GM06990 (cell line): ENCODE results near the gene NMNAT3.
A peak's percentile ranks its signal among the peaks of the same experiment; 100 is the strongest.

Experiments used
- DNase-seq: peaks from one replicate; pipeline ENCODE4 v3.0.0-alpha.2; 2011; ENCODE audit not compliant: insufficient read length; ENCODE audit errors: extremely low read depth
- H3K27me3 ChIP-seq: replicated peaks from 2 replicates; pipeline ENCODE4 v1.6.0; 2011; ENCODE audit warnings: low read length; ENCODE audit not compliant: control insufficient read depth, insufficient read depth
- H3K36me3 ChIP-seq: 2 replicates; pipeline ENCODE4 v1.5.1; 2011; ENCODE audit warnings: low read length; ENCODE audit not compliant: control insufficient read depth, insufficient read depth
- H3K4me3 ChIP-seq: replicated peaks from 2 replicates; pipeline ENCODE4 v1.5.1; 2011; ENCODE audit warnings: low read depth, mild to moderate bottlenecking, control low read depth, low read length
- TF ChIP-seq, protein P1 (sequence below): IDR thresholded peaks from 2 replicates; pipeline ENCODE4 v1.5.1; 2011; ENCODE audit warnings: low read length, control low read depth, mild to moderate bottlenecking, inconsistent platforms; ENCODE audit not compliant: insufficient read depth, poor library complexity, severe bottlenecking

The NMNAT3 gene

GRCh38 chr3:139523166-139523565 lies 154.6 kb downstream of the NMNAT3 start:
- Histone ChIP-seq H3K4me3 (no peak overlapping the region), H3K36me3 (no peaks in the 10 kb centered on the region), H3K27me3 (no peaks in the 10 kb centered on the region; the same call in 1 of the 2 replicates)
- TF ChIP-seq, protein P1, sequence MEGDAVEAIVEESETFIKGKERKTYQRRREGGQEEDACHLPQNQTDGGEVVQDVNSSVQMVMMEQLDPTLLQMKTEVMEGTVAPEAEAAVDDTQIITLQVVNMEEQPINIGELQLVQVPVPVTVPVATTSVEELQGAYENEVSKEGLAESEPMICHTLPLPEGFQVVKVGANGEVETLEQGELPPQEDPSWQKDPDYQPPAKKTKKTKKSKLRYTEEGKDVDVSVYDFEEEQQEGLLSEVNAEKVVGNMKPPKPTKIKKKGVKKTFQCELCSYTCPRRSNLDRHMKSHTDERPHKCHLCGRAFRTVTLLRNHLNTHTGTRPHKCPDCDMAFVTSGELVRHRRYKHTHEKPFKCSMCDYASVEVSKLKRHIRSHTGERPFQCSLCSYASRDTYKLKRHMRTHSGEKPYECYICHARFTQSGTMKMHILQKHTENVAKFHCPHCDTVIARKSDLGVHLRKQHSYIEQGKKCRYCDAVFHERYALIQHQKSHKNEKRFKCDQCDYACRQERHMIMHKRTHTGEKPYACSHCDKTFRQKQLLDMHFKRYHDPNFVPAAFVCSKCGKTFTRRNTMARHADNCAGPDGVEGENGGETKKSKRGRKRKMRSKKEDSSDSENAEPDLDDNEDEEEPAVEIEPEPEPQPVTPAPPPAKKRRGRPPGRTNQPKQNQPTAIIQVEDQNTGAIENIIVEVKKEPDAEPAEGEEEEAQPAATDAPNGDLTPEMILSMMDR, result no peak
- no peak for DNase-seq

GRCh38 chr3:139522421-139522820 lies 155.4 kb downstream of the NMNAT3 start:
- H3K4me3 ChIP-seq, result no peak overlapping the region
- DNase-seq, result no peak
- H3K36me3 ChIP-seq, result no peaks in the 10 kb centered on the region
- TF ChIP-seq, protein P1, result peak; percentile 15
- no peaks in the 10 kb centered on the region; the same call in 1 of the 2 replicates for H3K27me3 ChIP-seq

DNA sequence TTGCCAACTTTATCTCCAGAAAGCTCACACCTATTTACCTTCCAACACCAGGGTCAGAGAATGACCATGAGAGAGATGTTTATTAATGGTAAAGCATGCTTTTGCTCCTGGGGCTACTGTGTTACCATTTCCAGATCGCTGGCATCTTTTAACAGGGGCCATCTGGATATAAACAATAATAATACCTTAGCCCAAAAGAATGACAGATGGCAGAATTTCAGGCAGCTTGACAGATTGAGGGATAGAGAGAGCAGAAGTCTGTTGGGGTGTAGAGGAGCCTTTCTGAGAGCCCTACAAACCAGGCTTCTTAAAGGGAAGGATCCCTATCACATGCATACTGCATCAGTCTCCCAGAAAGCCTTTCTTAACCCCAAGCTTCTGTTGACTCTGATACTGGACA lies 156.0 kb downstream of the NMNAT3 start:
- DNase-seq, result no peak
- H3K27me3 ChIP-seq, result no peaks in the 10 kb centered on the region; the same call in 1 of the 2 replicates
- H3K4me3 ChIP-seq, result no peak overlapping the region
- TF ChIP-seq, protein P1, result no peak
- no peaks in the 10 kb centered on the region for H3K36me3 ChIP-seq

- TF ChIP-seq, protein P1, result no peak
- Histone ChIP-seq H3K4me3 (no peak overlapping the region), H3K36me3 (no peaks in the 10 kb centered on the region), H3K27me3 (peaks cover 1% of the 10 kb centered on the region; the same call in 1 of the 2 replicates)
- no peak for DNase-seq
These were observed 156.6 kb downstream of the NMNAT3 start for GRCh38 chr3:139521144-139521543.

DNA sequence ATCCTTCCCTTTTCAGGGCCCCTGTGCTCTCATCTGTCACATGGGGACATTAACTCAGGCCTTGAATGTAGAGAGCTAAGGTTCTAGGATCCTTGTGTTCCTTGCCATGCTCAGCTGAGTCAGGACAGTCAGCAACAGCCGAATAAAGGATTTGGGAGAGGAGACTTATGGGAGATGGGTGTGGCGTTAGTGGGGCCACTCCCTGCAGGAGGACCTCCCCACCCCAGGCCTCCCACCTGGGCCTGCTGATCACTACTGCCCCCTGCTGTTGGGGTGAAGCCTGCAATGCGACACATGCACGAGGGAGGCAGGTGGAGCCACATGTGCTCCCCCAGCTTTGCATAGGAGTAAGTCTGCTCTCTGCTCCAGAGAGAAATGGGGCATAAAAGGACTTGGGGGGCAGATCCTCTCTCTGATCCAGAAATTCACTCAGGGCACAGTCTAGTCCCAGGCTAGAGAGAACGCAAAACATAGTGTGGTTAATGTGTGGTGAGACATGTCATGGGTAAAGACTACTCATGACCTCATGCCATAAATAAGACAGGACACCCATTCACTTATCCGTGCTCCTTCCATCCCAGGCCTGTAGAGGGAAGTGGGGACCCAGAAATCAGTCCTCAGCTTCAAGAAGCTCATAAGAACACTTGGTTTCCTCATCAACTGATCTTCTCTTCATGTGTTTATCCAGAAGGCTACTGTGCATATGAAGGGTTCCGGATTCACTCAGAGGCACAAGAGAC lies 157.6 kb downstream of the NMNAT3 start:
- TF ChIP-seq, protein P1, result peak; percentile 61
- Histone ChIP-seq H3K36me3 (no peaks in the 10 kb centered on the region), H3K27me3 (peaks cover 1% of the 10 kb centered on the region; the same call in 1 of the 2 replicates), H3K4me3 (no peak overlapping the region)
- no peak for DNase-seq
